Stimulated activated CD8-positive, alpha-beta memory T cell treated with anti-CD3 and anti-CD28 coated beads, Interleukin-7, amount 100 ng/mL, for 24 hours (primary cell): ENCODE measurements around the gene CBFA2T3.

ENCODE experiments used
- DNase-seq: peaks from one replicate; pipeline ENCODE4 v3.0.0-alpha.2; 2020; ENCODE audit warnings: low read depth

CBFA2T3 gene

GRCh38 chr16:88976366-88977017 is 515 bp downstream of the CBFA2T3 start:
- DNase-seq: no peak

- no peak for DNase-seq
Measured at GRCh38 chr16:88975511-88976061, 1.4 kb downstream of the CBFA2T3 start.

- no peak for DNase-seq
Measured at GRCh38 chr16:88974916-88975215, 2.1 kb downstream of the CBFA2T3 start.

DNA sequence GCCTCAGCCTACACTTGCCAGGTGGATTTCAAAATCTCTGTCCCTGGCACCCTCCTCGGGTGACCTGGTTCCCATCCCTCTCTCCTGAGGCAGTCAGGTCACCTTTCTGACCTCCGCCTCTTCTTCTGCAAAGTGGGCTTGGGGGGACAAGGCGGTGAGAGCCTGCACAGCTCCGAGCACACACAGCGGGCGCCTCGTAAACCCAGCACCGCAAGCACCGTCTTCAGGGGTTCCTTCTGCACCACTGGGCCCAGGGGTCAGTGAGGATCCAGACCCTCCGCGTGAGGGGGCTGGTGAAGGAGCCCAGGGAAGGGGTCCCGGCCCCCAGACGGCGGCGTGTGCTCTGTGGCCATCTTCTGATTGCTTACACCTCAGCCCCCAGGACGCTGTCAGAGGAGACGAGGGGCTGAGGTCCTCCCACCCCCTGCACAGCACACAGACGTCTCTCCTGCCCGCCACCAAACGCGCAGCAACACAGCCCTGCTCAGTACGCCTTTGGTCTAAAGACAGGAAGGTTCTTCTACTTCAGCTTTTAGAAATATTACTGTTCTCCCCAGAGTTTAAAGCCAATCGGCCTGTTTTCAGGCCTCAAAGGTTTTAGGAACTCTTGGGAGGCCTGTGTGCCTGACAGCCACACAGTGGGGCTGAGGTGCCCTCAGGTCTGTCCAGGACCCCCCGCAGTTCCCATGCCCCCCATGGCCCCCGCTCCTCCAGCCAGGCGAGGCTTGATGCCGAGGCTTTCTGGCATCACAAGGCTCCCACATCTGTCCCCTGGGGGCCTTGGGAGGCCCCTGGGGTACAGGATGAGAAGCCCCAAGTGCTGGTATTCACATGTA is 2.7 kb downstream of the CBFA2T3 start:
- DNase-seq: no peak

GRCh38 chr16:88973415-88974050 is 3.5 kb downstream of the CBFA2T3 start:
- no peak for DNase-seq

GRCh38 chr16:88973007-88973410 is 4.0 kb downstream of the CBFA2T3 start:
- no peak for DNase-seq

GRCh38 chr16:88972349-88972748 is 4.7 kb downstream of the CBFA2T3 start:
- no peak for DNase-seq

DNA sequence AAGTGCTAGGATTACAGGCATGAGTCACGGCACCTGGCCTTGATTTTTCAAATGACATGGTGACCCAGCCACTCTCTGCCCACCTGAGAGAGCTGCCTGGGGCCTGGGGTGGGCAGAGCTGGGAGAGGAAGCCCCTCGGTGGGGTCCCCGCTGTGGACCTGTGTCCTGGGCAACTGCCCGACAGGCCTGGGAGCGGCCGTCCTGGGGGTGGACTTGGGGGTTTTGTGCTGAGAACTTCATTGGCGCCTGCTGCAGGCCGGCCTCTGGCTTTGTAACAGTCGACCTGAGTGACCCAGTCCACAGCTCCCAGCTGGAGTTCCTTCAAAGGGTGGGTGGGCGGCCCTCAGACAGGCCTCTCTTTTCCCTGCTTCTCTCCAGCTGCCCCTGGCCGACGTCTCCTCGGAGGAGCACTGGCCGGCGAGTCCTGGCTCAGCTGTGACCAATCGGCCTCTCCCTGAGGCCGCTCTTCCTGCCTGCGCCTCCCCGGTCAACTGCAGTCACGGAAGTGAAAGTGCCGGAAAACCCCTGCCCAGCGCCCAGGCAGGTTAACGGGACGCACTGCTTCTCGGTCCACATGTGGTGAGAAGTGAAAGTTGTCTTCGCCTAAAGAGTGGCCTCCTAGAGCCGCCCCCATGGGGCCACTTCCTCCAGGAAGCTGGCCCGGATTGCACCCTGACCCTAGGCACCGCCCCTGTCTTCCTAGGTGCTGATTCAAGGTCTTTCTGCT is 5.5 kb downstream of the CBFA2T3 start:
- no peak for DNase-seq

DNA sequence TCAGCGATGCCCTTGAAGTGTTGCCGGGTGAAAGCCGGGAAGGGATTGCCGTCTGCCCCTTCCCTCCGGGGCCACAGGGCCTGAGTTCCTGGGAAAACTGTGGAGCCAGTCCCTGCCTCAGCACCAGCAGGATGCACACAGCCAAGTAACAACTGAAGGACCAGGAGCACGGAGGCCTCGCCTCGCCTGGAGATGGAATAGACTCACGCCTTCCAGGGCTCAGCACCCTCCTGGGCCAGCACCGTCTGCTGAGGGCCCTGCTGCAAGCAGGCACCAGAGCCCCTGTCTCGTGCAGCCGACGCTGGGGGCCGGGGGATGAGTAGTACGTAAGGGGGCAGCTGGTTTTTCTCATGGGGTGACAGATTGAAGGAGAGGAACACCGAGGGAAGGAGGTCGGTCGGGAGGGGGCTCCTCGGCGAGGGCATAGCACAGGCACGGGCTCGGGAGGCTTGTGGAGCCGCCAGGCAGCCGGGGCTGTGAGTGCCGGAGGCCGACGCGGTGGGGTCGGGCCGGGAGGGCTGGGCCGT is 6.4 kb downstream of the CBFA2T3 start:
- no peak for DNase-seq

DNA sequence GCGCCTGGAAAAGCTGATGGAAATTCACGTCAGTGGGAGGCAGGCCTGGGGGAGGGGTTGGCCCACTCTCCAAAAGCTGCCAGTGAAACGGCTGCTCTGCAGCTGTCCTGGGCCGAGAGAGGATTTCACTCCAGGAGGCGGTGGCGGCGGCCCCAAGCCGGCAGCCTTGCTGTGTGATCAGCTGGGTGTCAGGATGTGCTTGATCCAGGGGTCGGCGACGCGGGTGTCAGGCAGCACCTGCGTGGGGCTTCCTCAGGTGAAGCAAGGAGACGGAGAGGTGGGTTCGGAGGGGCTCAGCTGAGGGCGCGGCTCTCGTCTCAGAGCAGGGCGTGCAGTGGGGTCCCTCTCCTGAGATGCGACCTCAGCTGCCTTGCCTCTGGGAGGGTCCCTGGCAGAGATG is 7.0 kb downstream of the CBFA2T3 start:
- DNase-seq: no peak

GRCh38 chr16:88969361-88969831 is 7.6 kb downstream of the CBFA2T3 start:
- no peak for DNase-seq

DNA sequence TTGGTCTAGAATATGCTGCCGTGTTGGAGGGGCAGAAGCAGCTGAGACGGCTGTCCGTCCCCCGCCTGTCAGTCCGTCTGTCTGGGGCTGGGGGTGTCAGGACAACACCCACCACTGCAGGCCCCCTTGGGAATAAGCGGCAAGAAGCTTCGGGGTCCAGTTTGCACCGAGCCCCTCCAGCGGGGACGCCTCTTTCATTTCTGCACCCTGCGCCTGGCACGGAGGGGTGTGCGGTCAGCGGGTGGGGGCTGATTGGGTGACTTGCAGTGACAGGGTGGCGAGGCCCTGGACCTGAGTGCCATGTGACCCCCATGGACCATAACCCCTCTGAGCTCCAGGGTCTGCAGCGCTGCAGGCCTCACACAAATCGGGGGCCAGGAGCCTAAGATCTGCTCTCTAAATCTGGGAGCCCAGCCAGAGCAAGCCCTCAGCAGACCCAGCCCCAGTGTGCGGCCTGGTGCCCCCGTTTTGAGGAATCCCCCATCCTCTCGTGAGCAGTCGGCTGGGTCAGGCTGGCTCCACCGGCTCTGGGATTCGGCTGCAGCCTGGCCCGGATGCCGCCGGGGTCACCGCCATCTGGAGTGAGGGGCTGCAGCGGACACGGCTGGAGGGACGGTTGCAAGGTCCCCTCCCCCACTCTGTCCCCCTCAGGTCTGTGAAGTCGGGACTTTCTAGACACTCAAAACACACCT is 8.3 kb downstream of the CBFA2T3 start:
- DNase-seq: no peak

GRCh38 chr16:88967830-88968588 is 9.0 kb downstream of the CBFA2T3 start:
- no peak for DNase-seq

- DNase-seq: no peak
Measured at GRCh38 chr16:88966986-88967829, 9.8 kb downstream of the CBFA2T3 start.

DNA sequence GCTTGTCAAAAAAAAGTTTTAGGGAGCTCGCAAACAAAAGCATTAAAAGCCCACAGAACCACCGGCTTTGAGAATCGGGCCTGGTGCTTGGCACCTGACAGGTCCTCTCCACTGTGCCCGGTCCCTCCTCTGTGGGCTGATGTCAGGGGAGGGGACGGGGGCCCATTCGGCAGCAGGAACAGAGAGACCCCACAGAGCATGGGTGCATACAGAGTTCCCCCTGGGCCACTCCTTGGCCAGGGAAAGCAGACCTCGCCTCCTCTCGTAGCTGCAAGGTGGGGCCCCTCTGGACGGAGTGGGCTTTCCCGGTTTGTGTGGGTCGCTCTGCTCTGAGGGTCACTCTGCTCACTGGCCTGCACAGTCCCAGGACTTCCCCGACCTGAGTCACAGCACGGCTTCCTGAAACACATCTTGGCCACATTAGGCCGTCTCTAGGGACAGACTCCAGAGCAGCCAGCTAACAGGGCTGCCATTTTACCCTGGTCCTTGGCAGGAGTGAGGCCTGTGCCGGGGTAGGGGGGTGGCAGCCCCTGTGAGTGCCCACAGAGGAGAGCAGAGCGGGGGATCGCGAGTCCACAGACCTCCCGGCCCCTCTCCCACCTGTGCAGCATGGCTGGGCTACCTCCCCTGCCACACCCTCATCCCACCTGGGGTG is 11.1 kb downstream of the CBFA2T3 start:
- no peak for DNase-seq

GRCh38 chr16:88965411-88965810 is 11.6 kb downstream of the CBFA2T3 start:
- no peak for DNase-seq

GRCh38 chr16:88964636-88965035 is 12.4 kb downstream of the CBFA2T3 start:
- no peak for DNase-seq

DNA sequence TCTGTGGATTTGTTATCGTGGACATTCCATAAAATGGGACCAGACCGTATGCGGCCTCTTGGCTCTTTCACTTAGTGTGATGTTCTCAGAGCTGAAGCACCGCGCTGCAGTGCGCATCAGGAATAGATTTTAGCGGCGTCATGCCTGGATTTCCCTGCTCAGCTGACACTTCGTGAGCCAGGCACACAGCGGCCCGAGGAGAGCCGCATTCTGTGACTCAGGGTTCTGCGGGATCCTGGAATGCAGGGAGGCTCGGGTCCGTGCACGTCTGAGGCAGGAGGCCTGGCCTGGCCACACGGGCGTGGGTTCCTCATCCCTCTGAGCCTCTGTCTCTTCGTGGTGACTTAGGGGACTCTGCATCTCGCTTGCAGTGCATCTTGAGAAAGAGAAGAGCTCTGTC is 13.4 kb downstream of the CBFA2T3 start:
- DNase-seq: no peak
